GM23248 (cell line): ENCODE data around the gene STARD3.

Source experiments
- EZH2 ChIP-seq: fragments of 200-600 bp; sonication (generic); IDR thresholded peaks from 2 replicates; pipeline ENCODE4 v1.6.1; 2018; ENCODE audit warnings: antibody characterized with exemption, mild to moderate bottlenecking; ENCODE audit not compliant: insufficient read depth, poor library complexity, severe bottlenecking
- EZH2phosphoT487 ChIP-seq: fragments of 200-600 bp; sonication (generic); IDR thresholded peaks from 2 replicates; pipeline ENCODE4 v1.6.1; 2018; ENCODE audit warnings: antibody characterized with exemption, moderate library complexity, mild to moderate bottlenecking, low read depth; ENCODE audit not compliant: insufficient read depth

DNA sequence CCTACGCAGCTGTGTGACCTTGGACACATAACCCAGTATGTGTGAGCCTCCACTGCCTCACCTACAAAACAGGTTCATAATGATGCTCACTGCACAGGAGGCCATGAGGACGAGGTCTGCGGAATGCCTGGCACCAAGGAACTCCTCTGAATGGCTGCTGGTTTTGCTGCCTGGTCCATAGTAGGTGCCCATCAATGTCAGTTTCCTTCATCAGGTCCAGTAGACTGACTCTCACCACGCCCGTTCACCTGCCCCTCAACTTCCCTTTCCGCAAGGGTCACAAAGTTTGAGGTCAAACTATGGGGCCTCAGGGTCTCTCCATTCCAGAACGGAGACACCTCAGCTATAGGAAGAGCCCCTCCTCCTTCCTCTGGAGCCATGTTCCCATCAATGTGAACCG is 40.1 kb downstream of the STARD3 start:
- TF ChIP-seq EZH2, result no peak
- TF ChIP-seq EZH2phosphoT487, result no peak
